ENCODE measurements around the gene TEX11.

TEX11 gene

DNA sequence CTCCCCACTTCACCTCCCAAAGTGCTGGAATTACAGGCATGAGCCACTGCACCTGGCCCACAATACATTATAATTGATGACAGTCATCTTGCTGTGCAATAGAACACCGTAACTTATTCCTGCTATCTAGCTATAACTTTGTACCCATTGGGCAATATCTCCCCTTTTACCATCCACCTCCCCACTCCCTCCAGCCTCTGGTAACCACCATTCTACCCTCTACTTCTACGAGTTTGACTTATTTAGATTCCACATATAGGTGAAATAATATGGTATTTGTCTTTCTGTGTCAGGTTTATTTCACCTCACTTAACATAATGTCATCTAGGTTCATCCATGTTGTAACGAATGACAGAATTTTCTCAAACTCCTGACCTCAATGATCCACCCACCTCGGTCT lies 8.2 kb upstream of the TEX11 start:
- H3K4me3 ChIP-seq (ENCODE audit: low read depth, low read length): no peak overlapping the region
- no peaks in the 10 kb centered on the region for H3K4me1 ChIP-seq (ENCODE audit: control insufficient read depth, insufficient read depth, low read length)
- CTCF ChIA-PET: no interaction called here
- H3K36me3 ChIP-seq (ENCODE audit: control insufficient read depth in 2 of 2, insufficient read depth in 1 of 2, low read length in 2 of 2): no peaks in the 10 kb centered on the region
- H3K9me3 ChIP-seq (ENCODE audit: control insufficient read depth, insufficient read depth, low read depth, low read length): no peaks in the 10 kb centered on the region; the same call in 1 of the 2 replicates
- no peak for TF ChIP-seq ZNF791 (tag by site-specific recombination; IDR thresholded peaks at IDR 0.05)
- TF ChIP-seq, protein P1, sequence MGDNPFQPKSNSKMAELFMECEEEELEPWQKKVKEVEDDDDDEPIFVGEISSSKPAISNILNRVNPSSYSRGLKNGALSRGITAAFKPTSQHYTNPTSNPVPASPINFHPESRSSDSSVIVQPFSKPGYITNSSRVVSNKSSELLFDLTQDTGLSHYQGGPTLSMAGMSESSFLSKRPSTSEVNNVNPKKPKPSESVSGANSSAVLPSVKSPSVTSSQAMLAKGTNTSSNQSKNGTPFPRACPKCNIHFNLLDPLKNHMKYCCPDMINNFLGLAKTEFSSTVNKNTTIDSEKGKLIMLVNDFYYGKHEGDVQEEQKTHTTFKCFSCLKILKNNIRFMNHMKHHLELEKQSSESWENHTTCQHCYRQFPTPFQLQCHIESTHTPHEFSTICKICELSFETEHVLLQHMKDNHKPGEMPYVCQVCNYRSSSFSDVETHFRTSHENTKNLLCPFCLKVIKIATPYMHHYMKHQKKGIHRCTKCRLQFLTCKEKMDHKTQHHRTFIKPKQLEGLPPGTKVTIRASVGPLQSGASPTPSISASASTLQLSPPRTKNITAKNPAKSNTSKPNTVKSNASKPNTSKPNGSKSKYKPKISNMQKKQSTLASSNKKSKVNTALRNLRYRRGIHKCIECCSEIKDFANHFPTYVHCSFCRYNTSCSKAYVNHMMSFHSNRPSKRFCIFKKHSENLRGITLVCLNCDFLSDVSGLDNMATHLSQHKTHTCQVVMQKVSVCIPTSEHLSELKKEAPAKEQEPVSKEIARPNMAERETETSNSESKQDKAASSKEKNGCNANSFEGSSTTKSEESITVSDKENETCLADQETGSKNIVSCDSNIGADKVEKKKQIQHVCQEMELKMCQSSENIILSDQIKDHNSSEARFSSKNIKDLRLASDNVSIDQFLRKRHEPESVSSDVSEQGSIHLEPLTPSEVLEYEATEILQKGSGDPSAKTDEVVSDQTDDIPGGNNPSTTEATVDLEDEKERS (tag by site-specific recombination; IDR thresholded peaks at IDR 0.05): no peak
- no peak for TF ChIP-seq ZNF654 (tag by site-specific recombination; IDR thresholded peaks at IDR 0.05; ENCODE audit: low read depth)
- no peak for TF ChIP-seq ZNF302 (tag by site-specific recombination; IDR thresholded peaks at IDR 0.05; ENCODE audit: low read depth)
- TF ChIP-seq ZNF521 (tag by site-specific recombination; IDR thresholded peaks at IDR 0.05): no peak
- TF ChIP-seq, protein P2, sequence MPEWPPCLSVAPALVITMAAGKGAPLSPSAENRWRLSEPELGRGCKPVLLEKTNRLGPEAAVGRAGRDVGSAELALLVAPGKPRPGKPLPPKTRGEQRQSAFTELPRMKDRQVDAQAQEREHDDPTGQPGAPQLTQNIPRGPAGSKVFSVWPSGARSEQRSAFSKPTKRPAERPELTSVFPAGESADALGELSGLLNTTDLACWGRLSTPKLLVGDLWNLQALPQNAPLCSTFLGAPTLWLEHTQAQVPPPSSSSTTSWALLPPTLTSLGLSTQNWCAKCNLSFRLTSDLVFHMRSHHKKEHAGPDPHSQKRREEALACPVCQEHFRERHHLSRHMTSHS (tag by site-specific recombination; IDR thresholded peaks at IDR 0.05): no peak
- TF ChIP-seq ZBTB48 (tag by site-specific recombination; IDR thresholded peaks at IDR 0.05): no peak
- no peak for TF ChIP-seq MZF1 (tag by site-specific recombination; IDR thresholded peaks at IDR 0.05; ENCODE audit: borderline replicate concordance)
- TF ChIP-seq, protein P3, sequence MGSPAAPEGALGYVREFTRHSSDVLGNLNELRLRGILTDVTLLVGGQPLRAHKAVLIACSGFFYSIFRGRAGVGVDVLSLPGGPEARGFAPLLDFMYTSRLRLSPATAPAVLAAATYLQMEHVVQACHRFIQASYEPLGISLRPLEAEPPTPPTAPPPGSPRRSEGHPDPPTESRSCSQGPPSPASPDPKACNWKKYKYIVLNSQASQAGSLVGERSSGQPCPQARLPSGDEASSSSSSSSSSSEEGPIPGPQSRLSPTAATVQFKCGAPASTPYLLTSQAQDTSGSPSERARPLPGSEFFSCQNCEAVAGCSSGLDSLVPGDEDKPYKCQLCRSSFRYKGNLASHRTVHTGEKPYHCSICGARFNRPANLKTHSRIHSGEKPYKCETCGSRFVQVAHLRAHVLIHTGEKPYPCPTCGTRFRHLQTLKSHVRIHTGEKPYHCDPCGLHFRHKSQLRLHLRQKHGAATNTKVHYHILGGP (tag by site-specific recombination; IDR thresholded peaks at IDR 0.05): no peak
- no peak for TF ChIP-seq ZNF558 (tag by site-specific recombination; IDR thresholded peaks at IDR 0.05)
- no peak for TF ChIP-seq ZNF571 (tag by site-specific recombination; IDR thresholded peaks at IDR 0.05)
- no peak for TF ChIP-seq ZNF777 (tag by site-specific recombination; IDR thresholded peaks at IDR 0.05; ENCODE audit: borderline replicate concordance)
- no peak for TF ChIP-seq YY1 (tag by site-specific recombination; IDR thresholded peaks at IDR 0.05)
- TF ChIP-seq, protein P4, sequence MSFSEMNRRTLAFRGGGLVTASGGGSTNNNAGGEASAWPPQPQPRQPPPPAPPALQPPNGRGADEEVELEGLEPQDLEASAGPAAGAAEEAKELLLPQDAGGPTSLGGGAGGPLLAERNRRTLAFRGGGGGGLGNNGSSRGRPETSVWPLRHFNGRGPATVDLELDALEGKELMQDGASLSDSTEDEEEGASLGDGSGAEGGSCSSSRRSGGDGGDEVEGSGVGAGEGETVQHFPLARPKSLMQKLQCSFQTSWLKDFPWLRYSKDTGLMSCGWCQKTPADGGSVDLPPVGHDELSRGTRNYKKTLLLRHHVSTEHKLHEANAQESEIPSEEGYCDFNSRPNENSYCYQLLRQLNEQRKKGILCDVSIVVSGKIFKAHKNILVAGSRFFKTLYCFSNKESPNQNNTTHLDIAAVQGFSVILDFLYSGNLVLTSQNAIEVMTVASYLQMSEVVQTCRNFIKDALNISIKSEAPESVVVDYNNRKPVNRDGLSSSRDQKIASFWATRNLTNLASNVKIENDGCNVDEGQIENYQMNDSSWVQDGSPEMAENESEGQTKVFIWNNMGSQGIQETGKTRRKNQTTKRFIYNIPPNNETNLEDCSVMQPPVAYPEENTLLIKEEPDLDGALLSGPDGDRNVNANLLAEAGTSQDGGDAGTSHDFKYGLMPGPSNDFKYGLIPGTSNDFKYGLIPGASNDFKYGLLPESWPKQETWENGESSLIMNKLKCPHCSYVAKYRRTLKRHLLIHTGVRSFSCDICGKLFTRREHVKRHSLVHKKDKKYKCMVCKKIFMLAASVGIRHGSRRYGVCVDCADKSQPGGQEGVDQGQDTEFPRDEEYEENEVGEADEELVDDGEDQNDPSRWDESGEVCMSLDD (tag by site-specific recombination; IDR thresholded peaks at IDR 0.05): no peak
- no peak overlapping the region for H3K27ac ChIP-seq (ENCODE audit: extremely low read depth, low read depth, low read length)
- POLR2A ChIA-PET: no interaction called here

DNA sequence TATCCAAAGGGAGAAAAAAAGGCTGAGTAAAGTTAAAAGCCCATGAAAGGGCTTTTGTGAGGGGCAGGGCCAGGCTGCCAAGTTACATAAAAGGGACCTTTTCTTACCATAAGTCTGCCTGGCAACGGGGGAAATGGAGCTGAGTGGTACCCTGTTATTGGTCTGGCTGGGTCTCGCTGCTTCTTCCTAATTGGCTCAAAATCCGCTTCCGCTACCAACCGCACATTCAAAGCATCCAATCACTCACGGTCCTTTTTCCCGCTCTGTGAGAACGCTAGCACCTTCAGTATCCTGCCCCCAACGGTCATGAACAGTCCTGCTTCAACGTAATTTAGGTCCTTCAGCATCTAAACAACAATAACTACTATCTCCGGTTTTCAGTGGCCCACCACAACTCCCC lies 611 bp downstream of the TEX11 start:
- H3K36me3 ChIP-seq (ENCODE audit: control insufficient read depth in 2 of 2, insufficient read depth in 1 of 2, low read length in 2 of 2): no peaks in the 10 kb centered on the region
- H3K4me3 ChIP-seq (ENCODE audit: low read depth, low read length): no peak overlapping the region
- H3K9me3 ChIP-seq (ENCODE audit: control insufficient read depth, insufficient read depth, low read depth, low read length): no peaks in the 10 kb centered on the region
- H3K27ac ChIP-seq (ENCODE audit: extremely low read depth, low read depth, low read length): no peak overlapping the region
- ChIA-PET CTCF (interaction anchor here (0.6 kb wide), 2 partner anchors 13 to 22 kb away, joined by 3 to 6 read pairs; no protein-coding TSS in a partner anchor), POLR2A (no interaction called here)
- no peaks in the 10 kb centered on the region for H3K4me1 ChIP-seq (ENCODE audit: control insufficient read depth, insufficient read depth, low read length)
- TF ChIP-seq, protein P1 (tag by site-specific recombination; IDR thresholded peaks at IDR 0.05): no peak
- TF ChIP-seq ZNF660 (tag by site-specific recombination; IDR thresholded peaks at IDR 0.05) (no peak), ZNF114 (tag by site-specific recombination; IDR thresholded peaks at IDR 0.05) (no peak), ZSCAN23 (tag by site-specific recombination; IDR thresholded peaks at IDR 0.05) (no peak), ZNF571 (tag by site-specific recombination; IDR thresholded peaks at IDR 0.05) (no peak), ZNF707 (tag by site-specific recombination; IDR thresholded peaks at IDR 0.05) (no peak)
- TF ChIP-seq, protein P5, sequence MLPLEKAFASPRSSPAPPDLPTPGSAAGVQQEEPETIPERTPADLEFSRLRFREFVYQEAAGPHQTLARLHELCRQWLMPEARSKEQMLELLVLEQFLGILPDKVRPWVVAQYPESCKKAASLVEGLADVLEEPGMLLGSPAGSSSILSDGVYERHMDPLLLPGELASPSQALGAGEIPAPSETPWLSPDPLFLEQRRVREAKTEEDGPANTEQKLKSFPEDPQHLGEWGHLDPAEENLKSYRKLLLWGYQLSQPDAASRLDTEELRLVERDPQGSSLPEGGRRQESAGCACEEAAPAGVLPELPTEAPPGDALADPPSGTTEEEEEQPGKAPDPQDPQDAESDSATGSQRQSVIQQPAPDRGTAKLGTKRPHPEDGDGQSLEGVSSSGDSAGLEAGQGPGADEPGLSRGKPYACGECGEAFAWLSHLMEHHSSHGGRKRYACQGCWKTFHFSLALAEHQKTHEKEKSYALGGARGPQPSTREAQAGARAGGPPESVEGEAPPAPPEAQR (tag by site-specific recombination; IDR thresholded peaks at IDR 0.05): no peak
- TF ChIP-seq, protein P6, sequence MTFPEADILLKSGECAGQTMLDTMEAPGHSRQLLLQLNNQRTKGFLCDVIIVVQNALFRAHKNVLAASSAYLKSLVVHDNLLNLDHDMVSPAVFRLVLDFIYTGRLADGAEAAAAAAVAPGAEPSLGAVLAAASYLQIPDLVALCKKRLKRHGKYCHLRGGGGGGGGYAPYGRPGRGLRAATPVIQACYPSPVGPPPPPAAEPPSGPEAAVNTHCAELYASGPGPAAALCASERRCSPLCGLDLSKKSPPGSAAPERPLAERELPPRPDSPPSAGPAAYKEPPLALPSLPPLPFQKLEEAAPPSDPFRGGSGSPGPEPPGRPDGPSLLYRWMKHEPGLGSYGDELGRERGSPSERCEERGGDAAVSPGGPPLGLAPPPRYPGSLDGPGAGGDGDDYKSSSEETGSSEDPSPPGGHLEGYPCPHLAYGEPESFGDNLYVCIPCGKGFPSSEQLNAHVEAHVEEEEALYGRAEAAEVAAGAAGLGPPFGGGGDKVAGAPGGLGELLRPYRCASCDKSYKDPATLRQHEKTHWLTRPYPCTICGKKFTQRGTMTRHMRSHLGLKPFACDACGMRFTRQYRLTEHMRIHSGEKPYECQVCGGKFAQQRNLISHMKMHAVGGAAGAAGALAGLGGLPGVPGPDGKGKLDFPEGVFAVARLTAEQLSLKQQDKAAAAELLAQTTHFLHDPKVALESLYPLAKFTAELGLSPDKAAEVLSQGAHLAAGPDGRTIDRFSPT (tag by site-specific recombination; IDR thresholded peaks at IDR 0.05): no peak
